Activated CD4-positive, alpha-beta T cell treated with anti-CD3 and anti-CD28 coated beads, Interleukin-2, amount 50 U/mL, for 4 hours (primary cell): ENCODE measurements around the gene HERC2.
"Not testable (repeated sequence)": the region's sequence is repeated elsewhere in the genome, so short reads cannot be mapped to it uniquely, and the experiment has no call there.

Source experiments
- DNase-seq, 2 experiments: peaks; one replicate each; pipeline ENCODE4 v3.0.0-alpha.2; 2020

HERC2 gene

GRCh38 chr15:28178727-28179126 lies 143.3 kb downstream of the HERC2 start:
- DNase-seq = no peak

GRCh38 chr15:28178290-28178689 lies 143.7 kb downstream of the HERC2 start:
- no peak for DNase-seq

GRCh38 chr15:28169366-28169765 lies 152.6 kb downstream of the HERC2 start:
- DNase-seq = no peak

DNA sequence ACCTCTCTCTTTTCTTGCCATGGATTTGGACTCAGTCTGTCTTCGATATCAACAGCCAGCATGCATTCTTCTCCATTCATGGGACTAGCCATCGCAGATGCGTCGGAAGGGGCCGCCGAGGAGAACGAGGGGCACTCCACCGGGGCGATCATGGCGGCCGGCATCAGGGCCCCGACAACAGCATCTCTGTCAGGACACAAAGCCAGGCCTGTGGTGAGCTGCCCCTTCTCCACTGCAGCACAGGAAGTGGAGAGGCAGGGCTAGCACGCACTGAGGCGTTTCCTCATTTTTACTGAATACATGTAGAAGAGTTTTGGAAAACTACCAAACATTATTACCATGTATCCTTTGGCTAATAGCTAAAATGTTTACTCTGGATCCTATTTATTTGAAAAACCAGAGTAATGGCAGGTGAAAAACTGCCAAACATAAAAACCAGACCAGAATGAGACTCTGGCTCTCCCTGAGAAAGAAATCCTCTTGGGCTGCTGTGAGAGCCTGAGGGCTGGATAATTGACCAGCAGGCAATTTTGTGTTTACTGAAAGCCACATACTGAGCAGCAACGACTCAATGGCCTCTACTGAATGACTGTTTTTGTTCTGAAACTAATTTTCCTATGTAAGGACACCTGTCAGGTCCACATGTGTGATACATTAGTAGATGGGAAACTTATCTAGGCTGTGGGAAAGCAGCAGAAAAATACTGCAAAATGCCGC lies 153.4 kb downstream of the HERC2 start:
- DNase-seq = not testable (repeated sequence)

- no peak for DNase-seq
Measured at GRCh38 chr15:28167042-28167441, 154.9 kb downstream of the HERC2 start.

DNA sequence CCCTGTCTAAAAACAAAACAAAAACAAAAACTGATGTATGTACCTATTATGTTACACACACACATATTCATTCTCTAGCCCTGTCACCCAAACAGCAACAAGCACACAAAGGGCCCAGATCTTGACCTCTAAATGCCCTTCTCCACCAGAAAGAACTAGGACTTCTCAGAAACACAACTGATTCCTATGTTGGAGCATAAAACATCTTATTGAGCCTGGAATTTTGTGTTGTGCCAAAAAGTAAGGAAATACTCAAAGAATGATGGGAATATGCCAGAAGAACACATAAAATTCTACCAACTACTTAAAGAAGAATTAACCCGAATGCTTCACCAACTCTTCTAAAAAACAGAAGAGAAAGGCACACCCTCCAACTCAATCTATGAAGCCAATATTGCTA lies 156.2 kb downstream of the HERC2 start:
- no peak for DNase-seq

DNA sequence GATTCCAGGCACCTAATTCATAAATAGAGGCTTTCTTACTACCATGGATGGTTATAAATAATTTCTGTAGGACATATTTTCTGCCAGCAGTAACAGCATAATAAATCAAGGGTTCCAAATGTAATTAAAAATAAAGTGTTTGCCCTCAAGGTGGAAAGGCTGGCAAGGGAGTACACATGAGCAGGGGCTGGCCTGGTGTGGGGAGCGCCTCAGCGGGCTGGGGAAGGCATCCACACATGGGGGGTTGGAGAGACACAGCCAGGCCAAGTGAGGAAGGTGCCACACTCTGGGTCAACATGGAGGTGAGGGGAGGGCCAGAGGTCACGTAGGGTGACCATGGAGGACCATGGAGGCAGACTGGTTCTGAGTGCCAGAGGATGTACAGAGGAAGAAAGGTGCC lies 157.1 kb downstream of the HERC2 start:
- no peak for DNase-seq

GRCh38 chr15:28154283-28154682 lies 167.7 kb downstream of the HERC2 start:
- DNase-seq = no peak

GRCh38 chr15:28153492-28154119 lies 168.4 kb downstream of the HERC2 start:
- DNase-seq = no peak

DNA sequence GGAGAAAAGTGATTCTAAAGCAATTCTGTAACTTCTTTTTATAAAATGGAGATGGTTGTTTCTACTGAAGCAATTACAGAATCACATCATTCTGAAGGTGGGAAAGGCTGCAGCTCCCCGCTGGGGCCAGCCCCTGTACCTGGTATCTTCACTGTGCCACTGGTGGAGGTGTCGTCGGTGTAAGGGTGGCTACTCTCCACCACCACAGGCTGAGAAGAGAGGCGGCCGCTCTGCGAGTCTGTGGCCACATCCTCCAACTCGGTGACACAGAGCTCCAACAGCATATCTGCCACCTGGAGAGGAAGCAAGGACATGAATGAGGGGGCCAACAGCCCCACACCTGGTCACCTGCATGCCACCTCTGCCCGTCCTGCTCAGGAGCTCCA lies 169.4 kb downstream of the HERC2 start:
- not testable (repeated sequence) for DNase-seq

- DNase-seq = not testable (repeated sequence)
Measured at GRCh38 chr15:28151864-28152537, 170.0 kb downstream of the HERC2 start.

DNA sequence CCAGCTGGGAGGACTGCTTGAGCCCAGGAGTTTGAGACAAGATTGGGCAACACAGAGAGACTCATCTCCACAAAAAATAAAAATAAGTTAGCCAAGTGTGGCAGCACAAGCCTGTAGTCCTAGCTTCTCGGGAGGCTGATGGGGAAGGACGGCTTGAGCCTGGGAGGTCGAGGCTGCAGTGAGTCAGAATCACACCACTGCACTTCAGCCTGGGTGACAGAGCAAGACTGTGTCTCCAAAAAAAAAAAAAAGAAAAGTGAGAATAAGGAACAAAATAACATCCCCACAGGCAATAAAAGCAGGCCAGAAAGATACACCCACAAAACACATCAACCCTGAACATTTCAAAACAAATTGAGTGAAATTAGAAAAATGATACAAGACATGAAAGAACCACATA lies 174.2 kb downstream of the HERC2 start:
- no peak for DNase-seq

GRCh38 chr15:28145419-28145818 lies 176.6 kb downstream of the HERC2 start:
- DNase-seq = not testable (repeated sequence)

- DNase-seq = no peak
Measured at GRCh38 chr15:28140062-28140461, 181.9 kb downstream of the HERC2 start.

DNA sequence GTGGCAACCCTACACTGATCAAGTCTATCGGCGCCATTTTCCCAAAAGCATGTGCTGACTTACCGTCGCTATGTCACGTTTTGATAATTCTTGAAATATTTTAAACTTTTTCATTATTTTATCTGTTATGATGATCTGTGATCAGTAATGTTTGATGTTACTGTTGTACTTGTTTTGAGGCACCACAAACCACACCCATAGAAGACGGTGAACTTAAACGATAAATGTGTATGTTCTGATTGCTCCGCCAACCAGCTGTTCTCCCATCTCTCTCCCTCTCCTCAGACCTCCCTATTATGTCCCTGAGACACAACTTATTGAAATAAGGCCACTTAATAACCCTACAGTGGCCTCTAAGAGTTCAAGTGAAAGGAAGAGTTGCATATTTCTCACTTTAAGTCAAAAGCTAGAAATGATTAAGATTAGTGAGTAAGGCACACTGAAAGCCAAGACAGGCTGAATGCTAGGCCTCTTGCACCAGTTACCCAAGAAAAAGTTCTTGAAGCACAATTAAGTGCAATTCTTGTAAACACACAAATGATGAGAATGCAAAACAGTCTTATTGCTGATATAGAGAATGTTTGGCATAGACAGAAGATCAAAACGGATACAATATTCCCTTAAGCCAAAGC lies 184.5 kb downstream of the HERC2 start:
- not testable (repeated sequence) for DNase-seq

- DNase-seq = not testable (repeated sequence)
Measured at GRCh38 chr15:28136236-28136904, 185.6 kb downstream of the HERC2 start.

- no peak for DNase-seq
Measured at GRCh38 chr15:28133281-28133680, 188.7 kb downstream of the HERC2 start.

GRCh38 chr15:28132524-28133275 lies 189.3 kb downstream of the HERC2 start:
- no peak for DNase-seq

GRCh38 chr15:28131946-28132345 lies 190.0 kb downstream of the HERC2 start:
- no peak for DNase-seq

GRCh38 chr15:28131400-28131799 lies 190.6 kb downstream of the HERC2 start:
- no peak for DNase-seq

DNA sequence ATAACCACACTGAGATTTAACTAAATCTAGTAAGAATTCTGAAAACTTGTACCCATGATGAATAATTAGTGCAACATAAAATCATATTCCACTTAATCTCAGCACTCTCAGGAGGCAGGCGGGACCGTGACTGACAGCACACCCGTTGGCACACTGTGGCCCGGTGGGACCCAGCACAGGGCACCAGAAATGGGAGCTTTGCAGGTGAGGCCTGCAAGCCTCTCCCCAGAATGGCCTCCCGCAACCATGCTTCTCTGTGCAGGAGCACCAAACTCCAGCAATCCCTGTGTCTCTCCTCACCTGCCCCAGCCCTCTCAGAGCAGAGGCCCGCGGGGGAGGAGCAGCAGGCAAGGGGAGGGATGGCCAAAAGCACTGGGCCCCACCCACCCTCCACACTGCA lies 191.3 kb downstream of the HERC2 start:
- DNase-seq = no peak

- no peak for DNase-seq
Measured at GRCh38 chr15:28129231-28129848, 192.6 kb downstream of the HERC2 start.
